KOPT-K1 (cell line): ENCODE data around the gene NMS.
"Not testable (repeated sequence)": the region's sequence is repeated elsewhere in the genome, so short reads cannot be mapped to it uniquely, and the experiment has no call there.

Experiments used
- H3K27ac ChIP-seq: fragments of 200-600 bp; sonication (generic); 2 replicates; pipeline ENCODE4 v1.5.1; 2016; ENCODE audit warnings: antibody characterized with exemption, mild to moderate bottlenecking, low read depth, low read length; ENCODE audit not compliant: poor library complexity, severe bottlenecking
- H3K36me3 ChIP-seq: fragments of 200-600 bp; sonication (generic); 2 replicates; pipeline ENCODE4 v1.5.1; 2017; ENCODE audit warnings: antibody characterized with exemption, mild to moderate bottlenecking, low read length, moderate library complexity; ENCODE audit not compliant: insufficient read depth
- H3K9me3 ChIP-seq: fragments of 200-600 bp; sonication (generic); 2 replicates; pipeline ENCODE4 v1.5.1; 2017; ENCODE audit warnings: antibody characterized with exemption, low read length, mild to moderate bottlenecking; ENCODE audit not compliant: insufficient read depth, poor library complexity, severe bottlenecking

The NMS gene

DNA sequence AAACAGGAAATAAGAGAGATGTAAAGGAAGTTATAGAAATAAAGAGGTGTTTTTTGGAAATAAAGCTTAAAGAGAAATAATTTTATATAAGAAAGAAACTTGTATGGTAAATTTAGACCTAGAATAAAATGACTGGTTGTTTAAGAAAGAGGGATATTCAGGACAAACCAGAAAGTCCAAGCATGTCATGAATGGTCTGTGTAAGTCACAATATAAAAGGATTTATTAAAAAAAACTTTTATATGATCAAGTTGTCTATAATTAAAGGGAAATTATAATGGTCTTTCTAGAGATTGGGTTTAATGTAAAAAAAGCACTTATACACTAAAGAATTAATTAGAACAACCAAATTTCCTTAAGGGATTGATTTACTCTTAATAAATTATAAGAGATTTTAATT lies 13.9 kb upstream of the NMS start:
- not testable (repeated sequence) for H3K27ac ChIP-seq, H3K36me3 ChIP-seq
- peaks cover 65% of the 10 kb centered on the region for H3K9me3 ChIP-seq

- no peaks in the 10 kb centered on the region for H3K36me3 ChIP-seq
- peaks cover 77% of the 10 kb centered on the region for H3K9me3 ChIP-seq
- no peak overlapping the region for H3K27ac ChIP-seq
Measured at GRCh38 chr2:100460904-100461530, 9.3 kb upstream of the NMS start.

DNA sequence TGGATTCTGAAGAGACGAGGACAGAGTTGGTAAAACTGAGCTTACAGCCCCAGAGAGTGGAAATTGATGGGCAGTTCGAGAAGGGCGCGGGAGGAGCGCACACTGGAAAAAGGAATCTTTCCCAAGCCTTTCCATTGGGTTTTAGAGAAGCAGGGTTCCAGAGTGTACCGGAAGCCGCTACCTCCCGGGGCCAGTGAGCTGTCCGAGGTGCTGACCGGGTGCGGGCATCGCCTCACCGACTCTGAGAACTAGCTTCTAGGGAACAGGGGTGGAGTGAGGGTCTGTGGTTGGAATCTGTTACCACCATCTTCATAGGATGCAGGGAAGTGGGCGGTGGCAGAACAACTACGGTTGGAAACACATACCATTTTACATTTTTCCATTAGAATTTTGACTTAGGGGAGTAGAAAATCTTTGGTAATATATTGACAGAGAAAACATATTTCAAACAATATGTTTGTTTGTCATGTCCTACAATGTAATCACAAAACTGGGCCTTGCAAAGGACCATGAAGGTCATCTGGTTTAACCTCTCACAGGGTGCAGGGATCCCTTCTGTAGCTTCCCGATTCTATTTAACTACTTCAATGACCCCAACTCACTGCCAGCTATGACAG lies 724 bp downstream of the NMS start:
- H3K9me3 ChIP-seq, result no peaks in the 10 kb centered on the region
- no peaks in the 10 kb centered on the region for H3K36me3 ChIP-seq

GRCh38 chr2:100476606-100477005 lies 6.3 kb downstream of the NMS start:
- Histone ChIP-seq H3K36me3 (no peaks in the 10 kb centered on the region), H3K27ac (no peak overlapping the region), H3K9me3 (no peaks in the 10 kb centered on the region)

More for the DNA sequence above, 724 bp downstream of the NMS start:
- H3K27ac ChIP-seq, result no peak overlapping the region

DNA sequence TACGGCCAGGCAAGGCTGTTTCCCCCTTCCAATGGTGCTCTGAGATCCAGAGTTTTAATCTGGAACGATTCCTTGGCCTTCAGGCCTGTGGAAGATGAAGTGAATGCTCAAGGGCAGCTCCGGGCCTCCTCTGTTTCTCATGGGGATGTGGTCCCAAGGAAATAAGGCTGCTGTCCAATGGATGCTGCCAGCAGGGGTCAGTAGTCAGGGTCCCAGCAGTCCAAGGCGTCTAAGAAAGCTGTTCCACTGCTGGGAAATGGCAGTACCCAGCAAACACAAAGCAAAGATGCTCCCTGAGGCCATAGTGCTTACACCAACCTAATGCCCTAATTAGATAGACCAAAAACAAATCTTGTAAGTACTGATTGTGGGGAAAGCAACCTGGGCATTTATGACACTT lies 12.5 kb downstream of the NMS start:
- H3K36me3 ChIP-seq, result no peaks in the 10 kb centered on the region
- H3K27ac ChIP-seq, result no peak overlapping the region
- no peaks in the 10 kb centered on the region for H3K9me3 ChIP-seq

- no peaks in the 10 kb centered on the region for H3K36me3 ChIP-seq
Measured at GRCh38 chr2:100483895-100484294, 13.6 kb downstream of the NMS start.

DNA sequence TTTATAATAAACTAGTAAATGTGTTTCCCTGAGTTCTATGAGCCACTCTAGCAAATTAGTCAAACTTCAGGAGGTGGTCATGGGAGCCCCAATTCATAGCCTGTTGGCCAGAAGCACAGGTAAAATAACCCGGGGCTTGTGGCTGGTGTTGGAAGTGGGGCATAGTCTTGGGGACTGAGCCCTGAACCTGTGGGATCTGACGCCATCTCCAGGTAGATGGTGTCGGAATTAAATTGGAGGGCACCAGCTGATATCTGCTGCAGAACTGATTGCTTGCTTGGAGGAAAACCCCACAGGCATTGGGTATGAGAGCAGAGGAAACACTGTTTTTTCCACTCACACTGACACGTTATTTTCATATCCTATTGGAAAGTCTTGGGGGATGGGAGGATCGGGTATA lies 14.1 kb downstream of the NMS start:
- no peak overlapping the region for H3K27ac ChIP-seq
- no peaks in the 10 kb centered on the region for H3K9me3 ChIP-seq
- H3K36me3 ChIP-seq, result no peaks in the 10 kb centered on the region

More at GRCh38 chr2:100483895-100484294, 13.6 kb downstream of the NMS start:
- Histone ChIP-seq H3K9me3 (no peaks in the 10 kb centered on the region), H3K27ac (no peak overlapping the region)

DNA sequence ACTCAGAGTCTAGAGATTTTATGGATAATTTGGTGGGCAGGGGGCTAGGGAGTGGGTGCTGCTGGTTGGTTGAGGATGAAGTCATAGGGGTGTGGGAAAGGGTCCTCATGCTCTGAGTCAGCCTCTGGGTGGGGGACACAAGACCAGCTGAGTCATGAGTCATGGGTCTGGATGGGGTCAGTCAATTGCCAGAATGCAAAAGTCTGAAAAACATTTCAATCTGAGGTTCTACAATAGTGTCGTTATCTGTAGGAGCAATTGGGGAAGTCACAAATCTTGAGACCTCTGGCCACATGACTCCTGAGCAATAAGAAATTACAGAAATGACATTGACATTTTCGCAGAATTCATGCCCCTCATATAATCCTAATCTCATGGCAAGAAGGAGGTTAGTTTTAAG lies 15.1 kb downstream of the NMS start:
- no peaks in the 10 kb centered on the region for H3K9me3 ChIP-seq

GRCh38 chr2:100494712-100495111 lies 24.4 kb downstream of the NMS start:
- Histone ChIP-seq H3K27ac (no peak overlapping the region), H3K9me3 (peaks cover 11% of the 10 kb centered on the region), H3K36me3 (no peaks in the 10 kb centered on the region)

More for the DNA sequence above, 15.1 kb downstream of the NMS start:
- Histone ChIP-seq H3K27ac (no peak overlapping the region), H3K36me3 (no peaks in the 10 kb centered on the region)

DNA sequence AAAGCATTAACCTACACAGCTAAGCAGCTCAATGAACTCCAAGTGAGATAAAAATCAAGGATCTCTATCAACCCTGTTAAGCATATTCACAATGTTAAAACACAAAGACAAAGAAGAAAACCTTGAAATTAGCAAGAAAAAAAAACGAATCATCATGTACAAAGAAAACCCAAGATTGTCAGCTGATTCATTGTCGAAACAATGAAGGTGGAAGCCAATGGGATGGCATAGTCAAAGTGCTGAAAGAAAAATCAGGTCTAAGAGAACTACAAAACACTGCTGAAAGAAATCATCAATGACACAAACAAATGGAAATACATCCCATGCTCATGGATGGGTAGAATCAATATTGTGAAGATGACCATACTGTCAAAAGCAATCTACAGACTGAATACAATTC lies 32.5 kb downstream of the NMS start:
- Histone ChIP-seq H3K36me3 (no peaks in the 10 kb centered on the region), H3K27ac (no peak overlapping the region), H3K9me3 (peaks cover 21% of the 10 kb centered on the region)

DNA sequence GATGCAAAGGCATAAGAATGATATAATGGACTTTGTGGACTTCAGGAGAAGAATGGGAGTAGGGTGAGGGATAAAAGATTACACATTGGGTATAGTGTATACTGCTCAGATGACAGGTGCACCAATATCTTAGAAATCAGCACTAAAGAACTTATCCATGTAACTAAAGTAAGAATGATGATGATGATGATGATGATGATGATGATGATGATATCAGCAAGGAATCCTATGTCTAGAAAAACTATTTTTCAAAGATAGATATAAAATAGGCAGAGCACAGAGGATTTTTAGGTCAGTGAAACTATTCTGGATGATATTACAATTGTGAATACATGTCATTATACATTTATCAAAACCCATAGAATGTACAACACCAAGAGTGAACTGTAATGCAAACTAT lies 34.3 kb downstream of the NMS start:
- no peaks in the 10 kb centered on the region for H3K36me3 ChIP-seq
- H3K9me3 ChIP-seq, result peaks cover 20% of the 10 kb centered on the region
- no peak overlapping the region for H3K27ac ChIP-seq

GRCh38 chr2:100509066-100509465 lies 38.8 kb downstream of the NMS start:
- Histone ChIP-seq H3K36me3 (no peaks in the 10 kb centered on the region), H3K27ac (no peak overlapping the region), H3K9me3 (peaks cover 9% of the 10 kb centered on the region)

GRCh38 chr2:100513650-100514049 lies 43.4 kb downstream of the NMS start:
- H3K36me3 ChIP-seq, result no peaks in the 10 kb centered on the region
- H3K27ac ChIP-seq, result no peak overlapping the region
- H3K9me3 ChIP-seq, result peaks cover under 1% of the 10 kb centered on the region

DNA sequence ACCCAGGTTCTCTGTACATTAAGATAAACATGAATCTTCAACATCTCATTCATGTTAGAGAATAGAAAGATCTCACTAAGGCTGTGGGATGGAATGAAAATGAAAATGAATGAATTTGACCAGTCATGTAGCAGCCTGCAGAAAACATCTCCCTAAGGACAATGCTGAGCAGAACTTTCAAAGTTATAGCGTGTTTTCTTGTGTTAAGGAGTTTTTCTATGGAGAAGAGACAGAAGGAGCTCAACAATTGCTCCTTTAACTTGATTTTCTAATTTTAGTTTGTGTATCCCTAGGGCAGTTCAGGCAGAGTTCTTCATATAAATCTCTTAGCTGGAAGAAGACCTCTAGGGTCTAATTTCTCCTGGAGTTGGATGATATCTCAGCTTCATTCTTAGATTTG lies 47.3 kb downstream of the NMS start:
- Histone ChIP-seq H3K27ac (no peak overlapping the region), H3K36me3 (no peaks in the 10 kb centered on the region), H3K9me3 (no peaks in the 10 kb centered on the region)

- no peaks in the 10 kb centered on the region for H3K36me3 ChIP-seq
- H3K9me3 ChIP-seq, result no peaks in the 10 kb centered on the region
- H3K27ac ChIP-seq, result no peak overlapping the region
Measured at GRCh38 chr2:100518801-100519200, 48.5 kb downstream of the NMS start.

DNA sequence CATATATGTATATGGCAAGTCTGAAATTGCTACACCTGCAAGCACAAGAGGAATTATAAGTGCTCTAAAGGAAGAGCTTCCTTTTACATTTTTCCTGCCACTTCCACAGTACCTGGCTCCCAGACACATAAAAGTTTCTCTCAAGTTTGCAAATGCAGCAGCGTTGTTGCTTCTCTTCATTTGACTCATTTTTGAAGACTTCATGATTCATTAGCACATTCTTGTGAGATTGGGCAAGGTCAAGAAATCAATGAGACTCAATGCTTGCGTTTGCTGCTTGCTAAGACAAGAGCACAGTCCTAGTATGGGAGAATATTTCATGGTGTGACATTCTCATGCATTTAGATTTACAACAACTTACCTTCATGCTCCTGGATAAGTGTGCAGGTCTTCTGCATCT lies 49.9 kb downstream of the NMS start:
- no peaks in the 10 kb centered on the region for H3K36me3 ChIP-seq

More for the DNA sequence above, 49.9 kb downstream of the NMS start:
- no peak overlapping the region for H3K27ac ChIP-seq
- H3K9me3 ChIP-seq, result no peaks in the 10 kb centered on the region
